GM12878 (cell line): ENCODE results near the gene SEPTIN10. TPM values are rescaled to one million over a fixed set of nuclear protein-coding genes. Genes with fewer than 3 reads are reported as not detected.

ENCODE experiments used
- ATAC-seq: fragments of 200-7000 bp; cut with Tn5 transposase; 3 replicates; pipeline ENCODE4 v1.9.1; 2020; ENCODE audit warnings: mild to moderate bottlenecking, moderate library complexity
- BruUV-seq: library from RNA; stranded (reverse); fragments of 400-500 nt; replicated peaks from 2 replicates; lab custom pipeline; 2021; lab: Mats Ljungman, UMichigan
- CTCF ChIA-PET: fragments of 300-600 bp; sonication (Branson Sonifier 250); formaldehyde crosslinking; extraction: SDS; loops from one replicate; lab custom pipeline; 2021; ENCODE audit warnings: inconsistent platforms; lab: Yijun Ruan, JAX
- POLR2A ChIA-PET: fragments of 350-600 bp; formaldehyde crosslinking; extraction: SDS; loops from one replicate; lab custom pipeline; 2021; ENCODE audit warnings: inconsistent platforms; lab: Charles Lee
- RAD21 ChIA-PET: fragments of 300-600 bp; sonication (Branson Sonifier 250); formaldehyde crosslinking; loops from one replicate; lab custom pipeline; 2023; ENCODE audit warnings: antibody characterized with exemption; ENCODE audit not compliant: unreplicated experiment; lab: Charles Lee
- SMC1A ChIA-PET: fragments of 300-600 bp; sonication (Branson Sonifier 250); formaldehyde crosslinking; loops from one replicate; lab custom pipeline; 2023; ENCODE audit not compliant: unreplicated experiment, uncharacterized antibody; lab: Charles Lee
- DNase-seq: peaks from one replicate; pipeline ENCODE4 v3.0.0-alpha.2; 2011; ENCODE audit warnings: low read depth, low spot score
- FAIRE-seq: peaks from 3 replicates; lab custom pipeline; 2011; peaks lifted over from hg19 to GRCh38; lab: Jason Lieb, UNC
- H2AFZ ChIP-seq: 2 replicates; pipeline ENCODE4 v1.6.0; 2011; ENCODE audit warnings: low read depth, low read length, control low read depth; ENCODE audit not compliant: control insufficient read depth
- H3K27ac ChIP-seq: 2 replicates; pipeline ENCODE4 v1.5.1; 2011; ENCODE audit warnings: control low read depth; ENCODE audit not compliant: control insufficient read depth, insufficient read depth
- H3K27me3 ChIP-seq, 2 experiments: replicated peaks in 1 of 2; 2 replicates each; pipeline versions ENCODE4 v1.6.0 to v1.6.1; 2011; ENCODE audit warnings: low read length in 1 of 2; ENCODE audit not compliant: control insufficient read depth in 2 of 2, insufficient read depth in 2 of 2
- H3K36me3 ChIP-seq, 2 experiments: 2 replicates each; pipeline ENCODE4 v1.5.1; 2011; ENCODE audit warnings: low read length in 1 of 2; ENCODE audit not compliant: control insufficient read depth in 2 of 2, insufficient read depth in 2 of 2
- H3K4me1 ChIP-seq: 2 replicates; pipeline ENCODE4 v1.6.1; 2011; ENCODE audit warnings: mild to moderate bottlenecking, low read length, moderate library complexity, mixed read lengths; ENCODE audit not compliant: control insufficient read depth, insufficient read depth
- H3K4me2 ChIP-seq: 2 replicates; pipeline ENCODE4 v1.6.0; 2011; ENCODE audit warnings: control low read depth; ENCODE audit not compliant: control insufficient read depth, insufficient read depth
- H3K4me3 ChIP-seq: fragments of 200-600 bp; sonication (generic); 2 replicates; pipeline ENCODE4 v1.5.1; 2016
- H3K79me2 ChIP-seq: 2 replicates; pipeline ENCODE4 v1.6.0; 2011; ENCODE audit warnings: low read length; ENCODE audit not compliant: control insufficient read depth, insufficient read depth
- H3K9ac ChIP-seq: 2 replicates; pipeline ENCODE4 v1.8.0; 2011; ENCODE audit warnings: low read length, control low read depth, mixed read lengths; ENCODE audit not compliant: control insufficient read depth, insufficient read depth
- H3K9me3 ChIP-seq: replicated peaks from 3 replicates; pipeline ENCODE4 v1.5.1; 2011; ENCODE audit warnings: mild to moderate bottlenecking, low read length; ENCODE audit not compliant: control insufficient read depth, insufficient read depth
- H4K20me1 ChIP-seq: 2 replicates; pipeline ENCODE4 v1.6.0; 2011; ENCODE audit not compliant: control insufficient read depth, insufficient read depth
- BHLHE40 ChIP-seq, 2 experiments: fragments of 450-650 bp in 1 of 2; IDR thresholded peaks; 2 replicates each; pipeline ENCODE4 v1.6.1; 2011 to 2017; ENCODE audit warnings: low read depth in 2 of 2, borderline replicate concordance in 1 of 2, improper control_type of control experiment in 1 of 2, low read length in 1 of 2, mild to moderate bottlenecking in 1 of 2
- CHD1 ChIP-seq: IDR thresholded peaks from 2 replicates; pipeline ENCODE4 v1.6.1; 2012; ENCODE audit warnings: low read depth, low read length, improper control_type of control experiment
- HDGF ChIP-seq: fragments of 450-650 bp; IDR thresholded peaks from 2 replicates; pipeline ENCODE4 v1.6.1; 2016; ENCODE audit warnings: antibody characterized with exemption
- KDM1A ChIP-seq: fragments of 200-600 bp; sonication (generic); IDR thresholded peaks from 2 replicates; pipeline ENCODE4 v1.6.1; 2016; ENCODE audit warnings: borderline replicate concordance
- NR2C2 ChIP-seq: IDR thresholded peaks from 2 replicates; pipeline ENCODE4 v1.6.1; 2011; ENCODE audit warnings: borderline replicate concordance, low read depth; ENCODE audit not compliant: control insufficient read depth, insufficient read length
- PAX5 ChIP-seq: IDR thresholded peaks from 2 replicates; pipeline ENCODE4 v1.6.1; 2011; ENCODE audit warnings: low read depth, low read length, borderline replicate concordance
- PAX8 ChIP-seq: fragments of 450-650 bp; IDR thresholded peaks from 2 replicates; pipeline ENCODE4 v1.6.1; 2017; ENCODE audit warnings: mild to moderate bottlenecking, moderate library complexity
- PKNOX1 ChIP-seq: fragments of 450-650 bp; IDR thresholded peaks from 2 replicates; pipeline ENCODE4 v1.6.1; 2016; ENCODE audit warnings: mild to moderate bottlenecking
- PML ChIP-seq: IDR thresholded peaks from 2 replicates; pipeline ENCODE4 v1.6.1; 2012; ENCODE audit warnings: low read length, inconsistent platforms
- POLR2AphosphoS2 ChIP-seq: IDR thresholded peaks from 2 replicates; pipeline ENCODE4 v1.6.1; 2011; ENCODE audit warnings: low read depth, mild to moderate bottlenecking, low read length, improper control_type of control experiment, moderate library complexity
- POLR2AphosphoS5 ChIP-seq: IDR thresholded peaks from 2 replicates; pipeline ENCODE4 v1.6.1; 2011; ENCODE audit warnings: mild to moderate bottlenecking, low read length, inconsistent platforms
- RELA ChIP-seq: fragments of 450-650 bp; IDR thresholded peaks from 2 replicates; pipeline ENCODE4 v1.8.0; 2014; ENCODE audit warnings: borderline replicate concordance; ENCODE audit not compliant: partially characterized antibody
- WGBS: methylation state at CpG from one replicate; pipeline ENCODE4 v1.1.6; 2016; ENCODE audit warnings: low lambda C conversion rate; ENCODE audit not compliant: insufficient replicate concordance, insufficient coverage; ENCODE audit errors: missing lambda C conversion rate; 5-methylcytosine and 5-hydroxymethylcytosine counted together
- in situ Hi-C: fragments of 300-500 bp; cut with MboI; formaldehyde crosslinking; loops from 9 replicates; pipeline ENCODE4 v1.14.3; 2018; ENCODE audit warnings: mixed read lengths
- intact Hi-C: fragments of 100-400 bp; cut with micrococcal nuclease; formaldehyde crosslinking; loops from one replicate; pipeline ENCODE4 v1.14.2; 2022; ENCODE audit not compliant: unreplicated experiment
- polyA plus RNA-seq, 11 experiments: library from polyadenylated mRNA; depleted of rRNA in 4 of 11; unstranded in 6 of 11; stranded (reverse) in 5 of 11; fragments of >200 nt; fragmentation: Nextera tagmentation in 4 of 11; fragmentation: Illumina TruSeq in 1 of 11; extraction: Ambion mirVana in 4 of 11; extraction: Trizol in 1 of 11; gene quantifications; 1 replicate in 1 of 11; 2 replicates in 10 of 11; pipeline versions ENCODE4 v1.2.1 to v1.2.3, GENCODE V29; 2011 to 2016; ENCODE audit warnings: inconsistent platforms in 2 of 11, missing spikeins in 2 of 11, low read depth in 1 of 11
- total RNA-seq, 4 experiments: library from RNA; depleted of rRNA in 3 of 4; stranded (reverse); fragments of >200 nt in 3 of 4; fragmentation: Illumina TruSeq in 1 of 4; extraction: Trizol in 1 of 4; gene quantifications; 2 replicates each; pipeline versions ENCODE4 v1.2.1 to v1.2.3, GENCODE V29; 2013 to 2021

Gene SEPTIN10
- total and polyA plus RNA-seq, 10 of the 15 experiments (the other 5 are each of a cell fraction or from before 2014, with no cell fraction given) = 20.2 to 132 (median 62.7) TPM

- POLR2A ChIA-PET = interaction anchor here (1.1 kb wide), 1 partner anchor 296 kb away, joined by 4 read pairs; no protein-coding TSS in a partner anchor
- no peak for ATAC-seq
- peak overlapping the region; percentile 34 for H3K4me2 ChIP-seq
- H2AFZ ChIP-seq = no peak overlapping the region
- no peaks in the 10 kb centered on the region for H3K79me2 ChIP-seq
- peak overlapping the region; percentile 89 for H3K27ac ChIP-seq
- RAD21 ChIA-PET = interaction anchor here (1.1 to 2.9 kb wide), 8 partner anchors 14 to 386 kb away, joined by 3 to 21 read pairs (median 8); partner anchors contain the start of gene SH3RF3
- intact Hi-C loops = loop anchor here (1.0 to 10.0 kb wide), 5 partner anchors 116 to 468 kb away; no protein-coding TSS in a partner anchor
- H3K36me3 ChIP-seq = no peaks in the 10 kb centered on the region
- in situ Hi-C loops = no loop called here
- DNase-seq = no peak
- H3K9me3 ChIP-seq = no peaks in the 10 kb centered on the region; the same call in 2 of the 3 replicates
- TF ChIP-seq BHLHE40 (IDR thresholded peaks at IDR 0.05; ENCODE audit: borderline replicate concordance in 1 of 2, low read depth in 2 of 2, low read length in 1 of 2) = 0 out of 4 replicates have a peak, but pooled peaks of 1 of the 2 experiments have one; percentile 0
- TF ChIP-seq RELA = no peak
- TF ChIP-seq KDM1A = peak; percentile 93; the same call in 1 of the 2 replicates
- TF ChIP-seq PML = no peak
- TF ChIP-seq POLR2AphosphoS5 = no peak
- TF ChIP-seq POLR2AphosphoS2 = no peak
- no peak for TF ChIP-seq NR2C2
- no peak for TF ChIP-seq PAX5
- peak; percentile 93; the same call in 1 of the 2 replicates for TF ChIP-seq HDGF
- TF ChIP-seq CHD1 = no peak
- TF ChIP-seq PAX8 = peak; percentile 91; the same call in 1 of the 2 replicates
- peak; percentile 39; the same call in 1 of the 2 replicates for TF ChIP-seq PKNOX1
- peaks cover 37% of the 10 kb centered on the region for H3K4me1 ChIP-seq
- SMC1A ChIA-PET = interaction anchor here (0.9 to 1.9 kb wide), 8 partner anchors 33 to 386 kb away, joined by 3 to 12 read pairs (median 4); no protein-coding TSS in a partner anchor
- H4K20me1 ChIP-seq = no peaks in the 10 kb centered on the region
- no peak overlapping the region for H3K9ac ChIP-seq
- no peak overlapping the region for H3K4me3 ChIP-seq
- no peaks in the 10 kb centered on the region for H3K27me3 ChIP-seq
- WGBS = 65% methylated on average over 5 of the region's 5 CpGs
- CTCF ChIA-PET = no interaction called here
- FAIRE-seq = peak; percentile 7
- BruUV-seq = no TSS peak
These were observed 100.5 kb downstream of the SEPTIN10 start for GRCh38 chr2:109513230-109513629.
